ENCODE results near the gene SMIM29. TPM values are rescaled to one million over a fixed set of nuclear protein-coding genes. Genes with fewer than 3 reads are reported as not detected.
A peak's percentile ranks its signal among the peaks of the same experiment; 100 is the strongest.
"Not testable (repeated sequence)": the region's sequence is repeated elsewhere in the genome, so short reads cannot be mapped to it uniquely, and the experiment has no call there.

The SMIM29 gene
- total and polyA plus RNA-seq, 5 donors = 17.0 to 34.8 (median 23.9) TPM

DNA sequence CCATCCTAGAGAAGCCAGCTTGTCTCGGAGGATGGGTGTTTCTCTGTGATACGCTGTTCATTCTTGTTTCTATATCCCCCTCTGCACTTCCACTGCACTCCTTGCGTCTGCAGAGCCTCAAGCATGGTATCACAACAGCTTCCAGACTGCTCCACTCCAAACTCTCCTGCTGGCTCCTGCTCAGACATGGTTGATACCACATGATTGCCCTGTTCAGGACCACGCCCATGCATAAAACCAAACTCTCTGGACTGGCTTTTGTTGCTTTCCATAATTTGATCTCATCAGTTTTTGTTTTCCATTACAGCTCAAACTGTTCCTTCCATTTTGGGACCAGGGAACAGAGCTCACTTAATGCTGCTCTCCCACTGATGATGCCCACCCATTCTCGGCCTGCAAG, 30.0 kb upstream of the SMIM29 start:
- H3K9me3 ChIP-seq (ENCODE audit: control insufficient read depth, low read length) = no peaks in the 10 kb centered on the region
- no peaks in the 10 kb centered on the region for H3K27me3 ChIP-seq (ENCODE audit: control insufficient read depth, insufficient read depth)
- H3K4me3 ChIP-seq (ENCODE audit: low read length) = no peak overlapping the region
- ATAC-seq = no peak
- WGBS = 93% methylated on average over 5 of the region's 5 CpGs
- H3K27ac ChIP-seq (ENCODE audit: low read length) = no peak overlapping the region
- peaks cover 5% of the 10 kb centered on the region for H3K4me1 ChIP-seq (ENCODE audit: control insufficient read depth, insufficient read depth, low read length)
- DNase-seq = no peak
- intact Hi-C loops (cut with DNase I) = no loop called here

DNA sequence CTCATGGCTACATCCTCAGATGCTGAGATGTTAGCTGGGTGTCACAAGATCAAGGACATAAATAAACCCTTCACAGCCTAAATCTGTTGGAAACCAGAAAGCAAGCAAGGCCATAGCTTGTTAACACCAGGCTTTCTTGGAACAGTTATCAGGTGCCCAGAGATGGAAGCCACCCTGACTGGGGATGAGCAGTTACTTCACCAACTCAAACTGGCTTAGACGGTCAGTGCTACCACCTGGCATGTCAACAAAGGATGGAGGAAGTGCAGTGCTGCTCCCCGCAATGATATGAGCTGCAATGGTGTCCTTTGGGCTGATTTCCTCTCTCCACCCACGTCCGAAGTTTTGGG, 28.9 kb upstream of the SMIM29 start:
- Histone ChIP-seq H3K9me3 (ENCODE audit: control insufficient read depth, low read length) (no peaks in the 10 kb centered on the region), H3K27me3 (ENCODE audit: control insufficient read depth, insufficient read depth) (no peaks in the 10 kb centered on the region), H3K4me3 (ENCODE audit: low read length) (no peak overlapping the region), H3K4me1 (ENCODE audit: control insufficient read depth, insufficient read depth, low read length) (peaks cover 7% of the 10 kb centered on the region), H3K27ac (ENCODE audit: low read length) (peak overlapping the region; percentile 49)
- ATAC-seq (no peak), DNase-seq (no peak)
- intact Hi-C loops (cut with DNase I) = no loop called here
- 83% methylated on average over 4 of the region's 4 CpGs for WGBS

DNA sequence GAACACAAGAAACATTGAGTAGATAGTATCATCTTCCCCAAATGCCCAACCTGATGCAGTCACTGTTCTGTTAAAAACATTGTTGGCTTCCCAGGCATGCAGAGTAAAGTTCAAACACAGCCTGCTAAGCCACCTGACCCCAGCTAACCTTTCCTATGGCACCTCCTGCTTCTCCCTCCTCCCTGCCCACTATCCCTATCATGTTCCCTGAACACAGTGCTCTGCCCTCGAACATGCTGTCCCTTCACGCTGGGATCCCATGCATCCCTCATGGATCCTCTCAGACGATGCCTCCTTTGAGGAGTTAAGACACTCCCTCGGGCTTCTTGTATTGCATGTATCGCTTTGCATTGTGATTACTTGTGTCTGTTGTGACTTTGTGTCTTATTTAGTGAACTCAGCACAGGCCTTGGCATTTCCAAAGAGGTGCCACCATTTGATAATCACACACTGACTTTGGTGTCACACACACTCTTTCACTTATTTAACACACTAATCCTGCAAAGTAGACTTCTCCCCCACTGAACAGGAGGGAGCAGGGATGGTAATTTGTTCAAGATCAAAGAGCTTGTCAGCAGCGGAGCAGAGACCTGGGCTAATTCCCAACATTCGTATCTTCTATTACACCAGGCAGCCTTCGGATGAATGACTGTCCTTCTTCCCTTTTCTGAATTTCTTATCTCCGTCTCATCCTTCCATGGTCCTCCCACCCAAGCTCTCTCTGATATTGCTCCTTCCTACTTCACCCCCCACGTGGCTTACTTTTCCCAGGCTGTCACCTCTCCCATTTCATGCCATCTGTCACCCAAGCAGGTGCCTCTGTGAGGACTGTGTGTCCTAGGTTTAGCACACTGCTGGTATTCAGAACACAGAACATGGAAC, 28.3 kb upstream of the SMIM29 start:
- 61% methylated on average over 10 of the region's 10 CpGs for WGBS
- Histone ChIP-seq H3K27me3 (ENCODE audit: control insufficient read depth, insufficient read depth) (no peaks in the 10 kb centered on the region), H3K27ac (ENCODE audit: low read length) (peak overlapping the region; percentile 49), H3K4me3 (ENCODE audit: low read length) (no peak overlapping the region), H3K9me3 (ENCODE audit: control insufficient read depth, low read length) (no peaks in the 10 kb centered on the region), H3K4me1 (ENCODE audit: control insufficient read depth, insufficient read depth, low read length) (peaks cover 7% of the 10 kb centered on the region)
- intact Hi-C loops (cut with DNase I) = no loop called here
- DNase-seq (no peak), ATAC-seq (peak in 1 of 2 donors; percentile 58)

DNA sequence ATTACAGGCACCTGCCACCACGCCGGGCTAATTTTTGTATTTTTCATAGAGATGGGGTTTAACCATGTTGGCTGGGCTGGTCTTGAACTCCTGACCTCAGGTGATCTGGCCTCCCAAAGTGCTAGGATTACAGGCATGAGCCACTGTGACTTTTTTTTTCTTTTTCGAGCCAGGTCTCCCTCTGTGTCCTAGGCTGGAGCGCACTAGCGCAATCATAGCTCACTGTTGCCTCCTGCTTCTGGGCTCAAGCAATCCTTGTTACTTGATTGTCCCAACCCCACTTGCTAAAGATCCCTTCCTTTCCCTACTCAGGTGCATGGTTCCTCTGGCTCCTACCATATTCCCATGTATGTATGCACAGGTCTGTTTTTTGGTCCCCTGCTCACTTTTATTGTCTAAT, 27.4 kb upstream of the SMIM29 start:
- DNase-seq (no peak), ATAC-seq (no peak)
- intact Hi-C loops (cut with DNase I) = no loop called here
- H3K27ac ChIP-seq (ENCODE audit: low read length) = no peak overlapping the region
- WGBS = 96% methylated on average over 5 of the region's 5 CpGs
- H3K27me3 ChIP-seq (ENCODE audit: control insufficient read depth, insufficient read depth) = no peaks in the 10 kb centered on the region
- H3K4me1 ChIP-seq (ENCODE audit: control insufficient read depth, insufficient read depth, low read length) = peaks cover 7% of the 10 kb centered on the region
- H3K4me3 ChIP-seq (ENCODE audit: low read length) = no peak overlapping the region
- H3K9me3 ChIP-seq (ENCODE audit: control insufficient read depth, low read length) = no peaks in the 10 kb centered on the region

DNA sequence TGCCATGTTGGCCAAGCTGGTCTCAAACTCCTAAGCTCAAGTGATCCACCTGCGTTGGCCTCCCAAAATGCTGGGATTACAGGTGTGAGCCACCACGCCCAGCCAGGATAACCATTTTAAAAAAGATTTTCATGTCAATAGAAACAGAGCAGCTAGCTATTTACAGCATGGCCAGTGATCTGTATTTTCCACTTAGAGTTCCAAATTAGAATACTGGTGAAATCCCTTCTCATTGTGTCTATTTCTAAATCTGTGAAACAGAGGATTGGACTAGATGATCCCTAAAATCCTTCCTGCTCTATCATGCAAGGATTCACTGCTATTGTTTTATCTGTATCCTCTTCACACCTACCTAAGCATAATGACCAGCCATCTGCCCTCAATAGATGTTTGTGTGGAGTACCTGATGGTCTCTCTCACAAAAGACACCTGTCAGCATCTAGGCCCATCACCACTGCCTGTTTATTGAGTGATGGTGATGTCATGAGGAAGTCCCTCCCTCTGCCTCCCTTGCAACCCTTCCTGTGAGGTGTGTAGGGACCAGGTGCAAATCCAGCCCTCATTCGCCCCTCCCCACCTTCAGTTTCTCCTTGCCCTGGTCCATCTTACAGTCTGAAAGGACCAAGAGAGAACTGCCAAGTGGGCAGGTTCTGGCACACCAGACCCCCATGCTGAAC, 26.5 kb upstream of the SMIM29 start:
- intact Hi-C loops (cut with DNase I) = no loop called here
- Histone ChIP-seq H3K4me3 (ENCODE audit: low read length) (no peak overlapping the region), H3K9me3 (ENCODE audit: control insufficient read depth, low read length) (no peaks in the 10 kb centered on the region), H3K27me3 (ENCODE audit: control insufficient read depth, insufficient read depth) (no peaks in the 10 kb centered on the region), H3K4me1 (ENCODE audit: control insufficient read depth, insufficient read depth, low read length) (peaks cover 7% of the 10 kb centered on the region), H3K27ac (ENCODE audit: low read length) (no peak overlapping the region)
- ATAC-seq (no peak), DNase-seq (no peak)
- WGBS = 91% methylated on average over 3 of the region's 3 CpGs

DNA sequence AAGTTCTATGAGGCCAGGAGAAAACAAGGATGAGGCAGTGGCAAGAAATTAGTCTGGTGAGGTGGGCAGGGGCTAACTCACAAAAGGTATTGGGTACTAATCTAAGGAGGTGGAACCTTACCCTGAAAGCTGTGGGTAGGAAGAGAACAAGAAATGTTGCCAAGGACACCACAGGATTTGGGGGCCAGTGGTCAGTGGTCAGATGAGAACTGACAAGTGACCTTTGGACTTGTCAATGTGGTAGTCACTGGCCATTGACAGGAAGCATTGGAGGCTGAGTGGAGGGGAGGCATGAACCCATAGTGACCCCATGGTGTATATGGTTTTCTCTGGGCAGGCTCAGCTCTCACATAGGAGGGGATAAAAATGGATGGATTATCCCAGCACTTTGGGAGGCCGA, 25.3 kb upstream of the SMIM29 start:
- Histone ChIP-seq H3K9me3 (ENCODE audit: control insufficient read depth, low read length) (no peaks in the 10 kb centered on the region), H3K27me3 (ENCODE audit: control insufficient read depth, insufficient read depth) (no peaks in the 10 kb centered on the region), H3K4me3 (ENCODE audit: low read length) (no peak overlapping the region), H3K27ac (ENCODE audit: low read length) (no peak overlapping the region), H3K4me1 (ENCODE audit: control insufficient read depth, insufficient read depth, low read length) (peaks cover 7% of the 10 kb centered on the region)
- ATAC-seq (no peak), DNase-seq (no peak)
- intact Hi-C loops (cut with DNase I) = no loop called here
- 91% methylated on average over 1 of the region's 1 CpG for WGBS

DNA sequence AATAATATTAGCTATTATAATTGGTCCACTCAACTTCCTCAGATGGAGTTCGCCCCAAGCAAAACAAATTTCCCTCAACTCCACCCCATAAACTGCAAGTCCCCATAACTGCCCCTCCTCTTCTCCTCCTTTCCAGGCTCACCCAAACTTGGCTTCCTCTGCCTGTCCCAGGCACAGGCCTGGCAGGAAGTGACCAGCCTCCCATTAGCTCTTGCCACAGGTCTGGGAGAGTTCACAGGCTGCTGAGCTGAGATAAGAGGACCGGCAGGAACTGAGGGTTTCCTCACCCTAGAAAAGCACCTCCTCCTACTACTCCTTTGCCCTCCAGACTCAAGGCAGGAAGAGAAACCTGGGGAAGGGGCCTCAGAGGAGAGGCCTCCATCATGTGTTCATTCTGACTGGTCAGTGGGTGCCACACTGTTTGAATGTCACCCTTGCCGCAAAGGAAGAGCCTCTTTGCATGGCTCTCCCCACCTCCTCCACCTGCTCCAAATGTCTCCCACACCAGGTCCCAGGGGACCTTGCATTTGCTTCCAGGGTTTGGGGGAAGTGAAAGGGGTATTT, 24.5 kb upstream of the SMIM29 start:
- 51% methylated on average over 3 of the region's 3 CpGs for WGBS
- peak; percentile 92 to 97 for ATAC-seq
- H3K4me3 ChIP-seq (ENCODE audit: low read length) = no peak overlapping the region
- no peak overlapping the region for H3K27ac ChIP-seq (ENCODE audit: low read length)
- peaks cover 7% of the 10 kb centered on the region for H3K4me1 ChIP-seq (ENCODE audit: control insufficient read depth, insufficient read depth, low read length)
- no peaks in the 10 kb centered on the region for H3K9me3 ChIP-seq (ENCODE audit: control insufficient read depth, low read length)
- DNase-seq = peak; percentile 78 to 80 (median 78)
- H3K27me3 ChIP-seq (ENCODE audit: control insufficient read depth, insufficient read depth) = no peaks in the 10 kb centered on the region
- intact Hi-C loops (cut with DNase I) = no loop called here

DNA sequence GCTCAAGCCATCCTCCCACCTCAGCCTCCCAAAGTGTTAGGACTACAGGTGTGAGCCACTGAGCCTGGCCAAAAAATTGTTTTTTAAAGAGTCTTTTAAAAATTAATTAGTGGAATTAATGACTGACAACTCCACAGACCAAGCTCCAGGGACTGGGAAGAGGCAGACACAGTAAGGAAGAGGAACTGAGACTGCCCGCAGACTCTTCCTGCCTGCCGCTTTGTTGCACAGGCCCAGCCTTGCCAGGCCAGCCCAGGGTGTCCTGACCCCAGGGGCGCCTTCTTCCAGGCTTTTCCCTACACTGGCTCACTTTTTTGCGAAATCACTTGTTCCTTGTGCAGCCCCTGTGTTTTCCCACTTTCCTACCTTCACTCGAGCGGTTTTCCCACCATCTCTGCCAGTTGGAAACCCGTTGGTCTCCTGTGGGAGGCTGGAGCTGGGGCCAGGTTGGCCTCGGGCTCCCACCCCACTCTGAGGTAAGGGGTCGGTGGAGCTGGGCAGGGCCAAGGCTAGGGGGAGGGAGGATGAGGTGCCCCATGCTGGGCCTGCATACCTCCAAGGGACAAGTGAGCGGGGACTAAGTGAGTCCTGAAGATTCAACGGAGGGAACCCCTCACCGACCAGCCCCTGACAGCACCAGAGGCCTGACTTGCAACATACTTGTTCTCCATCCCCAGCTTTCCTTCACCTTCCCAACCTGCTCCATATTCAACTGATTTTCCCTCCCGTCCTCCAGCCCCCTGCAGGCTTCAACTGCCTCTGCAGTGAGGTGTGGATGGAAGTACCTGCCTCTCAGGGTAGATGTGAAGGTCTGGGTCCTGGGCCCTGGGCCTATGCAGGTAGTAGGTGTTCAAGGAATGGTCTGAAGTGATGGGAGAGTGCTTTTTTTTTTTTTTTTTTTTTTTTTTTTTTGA, 23.5 kb upstream of the SMIM29 start:
- no peak overlapping the region for H3K4me3 ChIP-seq (ENCODE audit: low read length)
- intact Hi-C loops (cut with DNase I) = no loop called here
- 82% methylated on average over 13 of the region's 13 CpGs for WGBS
- ATAC-seq = no peak
- no peak overlapping the region for H3K27ac ChIP-seq (ENCODE audit: low read length)
- no peaks in the 10 kb centered on the region for H3K27me3 ChIP-seq (ENCODE audit: control insufficient read depth, insufficient read depth)
- H3K4me1 ChIP-seq (ENCODE audit: control insufficient read depth, insufficient read depth, low read length) = peaks cover 7% of the 10 kb centered on the region
- H3K9me3 ChIP-seq (ENCODE audit: control insufficient read depth, low read length) = no peaks in the 10 kb centered on the region
- DNase-seq = peak; percentile 30 to 67 (median 66)

DNA sequence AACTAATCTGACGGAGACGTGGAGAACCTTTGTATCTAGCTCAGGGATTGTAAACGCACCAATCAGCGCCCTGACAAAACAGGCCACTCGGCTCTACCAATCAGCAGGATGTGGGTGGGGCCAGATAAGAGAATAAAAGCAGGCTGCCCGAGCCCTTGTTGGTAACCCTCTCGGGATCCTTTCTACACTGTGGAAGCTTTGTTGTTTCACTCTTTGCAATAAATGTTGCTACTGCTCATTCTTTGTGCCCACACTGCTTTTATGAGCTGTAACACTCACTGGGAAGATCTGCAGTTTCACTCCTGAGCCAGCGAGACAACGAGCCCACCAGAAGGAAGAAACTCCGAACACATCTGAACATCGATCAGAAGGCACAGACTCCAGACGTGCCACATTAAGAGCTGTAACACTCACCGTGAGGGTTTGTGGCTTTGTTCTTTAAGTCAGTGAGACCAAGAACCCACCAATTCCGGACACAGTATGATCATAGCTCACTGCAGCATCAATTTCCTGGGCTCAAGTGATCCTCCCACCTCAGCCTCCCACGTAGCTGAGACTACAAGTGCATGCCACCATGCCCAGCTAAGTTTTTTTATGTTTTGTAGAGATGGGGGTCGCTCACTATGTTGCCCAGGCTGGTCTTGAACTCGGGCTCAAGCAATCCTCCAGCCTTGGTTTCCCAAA, 21.0 kb upstream of the SMIM29 start:
- H3K4me3 ChIP-seq (ENCODE audit: low read length); ATAC-seq; H3K4me1 ChIP-seq (ENCODE audit: control insufficient read depth, insufficient read depth, low read length); DNase-seq; H3K27me3 ChIP-seq (ENCODE audit: control insufficient read depth, insufficient read depth); H3K27ac ChIP-seq (ENCODE audit: low read length); H3K9me3 ChIP-seq (ENCODE audit: control insufficient read depth, low read length); intact Hi-C loops (cut with DNase I): not testable (repeated sequence)
- 71% methylated on average over 17 of the region's 17 CpGs for WGBS

DNA sequence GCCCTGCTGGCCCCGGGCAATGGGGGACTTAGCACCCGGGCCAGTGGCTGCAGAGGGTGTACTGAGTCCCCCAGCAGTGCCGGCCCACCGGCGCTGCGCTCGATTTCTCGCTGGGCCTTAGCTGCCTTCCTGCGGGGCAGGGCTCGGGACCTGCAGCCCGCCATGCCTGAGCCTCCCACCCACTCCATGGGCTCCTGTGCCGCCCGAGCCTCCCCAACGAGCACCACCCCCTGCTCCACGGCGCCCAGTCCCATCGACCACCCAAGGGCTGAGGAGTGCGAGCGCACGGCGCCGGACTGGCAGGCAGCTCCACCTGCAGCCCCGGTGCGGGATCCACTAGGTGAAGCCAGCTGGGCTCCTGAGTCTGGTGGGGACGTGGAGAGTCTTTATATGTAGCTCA, 20.3 kb upstream of the SMIM29 start:
- H3K4me3 ChIP-seq (ENCODE audit: low read length); intact Hi-C loops (cut with DNase I); H3K27ac ChIP-seq (ENCODE audit: low read length); H3K4me1 ChIP-seq (ENCODE audit: control insufficient read depth, insufficient read depth, low read length); H3K9me3 ChIP-seq (ENCODE audit: control insufficient read depth, low read length); DNase-seq; ATAC-seq; H3K27me3 ChIP-seq (ENCODE audit: control insufficient read depth, insufficient read depth): not testable (repeated sequence)
- 93% methylated on average over 17 of the region's 25 CpGs for WGBS

Data from right cardiac atrium (tissue), 5 donors.